IPS DF 4.7 (cell line): ENCODE data around the gene HOMER1.

Source experiments
- DNase-seq: peaks from one replicate; pipeline ENCODE4 v3.0.0-alpha.2; 2013; ENCODE audit warnings: low spot score; ENCODE audit errors: extremely low read depth

Gene HOMER1

DNA sequence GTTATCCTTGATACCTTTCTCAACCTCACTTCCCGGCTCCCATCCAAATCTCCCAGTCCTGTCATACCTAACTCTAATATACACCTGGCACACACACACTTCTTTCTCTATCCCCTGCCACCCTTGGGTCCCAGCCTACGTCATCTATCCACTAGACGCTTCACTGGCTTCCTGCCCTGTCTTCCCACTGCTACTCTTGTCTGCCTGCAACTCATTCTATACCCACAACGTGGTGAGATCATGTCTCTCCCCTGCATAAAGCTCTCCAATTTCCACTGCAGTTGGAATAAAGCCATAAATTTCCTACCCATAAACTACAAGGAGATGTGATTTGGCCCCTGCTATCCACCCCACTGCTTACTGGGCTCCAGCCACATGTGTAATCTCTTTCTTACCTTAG lies 184.5 kb downstream of the HOMER1 start:
- DNase-seq = no peak
